ENCODE results near the gene EPHA2.
"Not testable (repeated sequence)": the region's sequence is repeated elsewhere in the genome, so short reads cannot be mapped to it uniquely, and the experiment has no call there.

The EPHA2 gene

DNA sequence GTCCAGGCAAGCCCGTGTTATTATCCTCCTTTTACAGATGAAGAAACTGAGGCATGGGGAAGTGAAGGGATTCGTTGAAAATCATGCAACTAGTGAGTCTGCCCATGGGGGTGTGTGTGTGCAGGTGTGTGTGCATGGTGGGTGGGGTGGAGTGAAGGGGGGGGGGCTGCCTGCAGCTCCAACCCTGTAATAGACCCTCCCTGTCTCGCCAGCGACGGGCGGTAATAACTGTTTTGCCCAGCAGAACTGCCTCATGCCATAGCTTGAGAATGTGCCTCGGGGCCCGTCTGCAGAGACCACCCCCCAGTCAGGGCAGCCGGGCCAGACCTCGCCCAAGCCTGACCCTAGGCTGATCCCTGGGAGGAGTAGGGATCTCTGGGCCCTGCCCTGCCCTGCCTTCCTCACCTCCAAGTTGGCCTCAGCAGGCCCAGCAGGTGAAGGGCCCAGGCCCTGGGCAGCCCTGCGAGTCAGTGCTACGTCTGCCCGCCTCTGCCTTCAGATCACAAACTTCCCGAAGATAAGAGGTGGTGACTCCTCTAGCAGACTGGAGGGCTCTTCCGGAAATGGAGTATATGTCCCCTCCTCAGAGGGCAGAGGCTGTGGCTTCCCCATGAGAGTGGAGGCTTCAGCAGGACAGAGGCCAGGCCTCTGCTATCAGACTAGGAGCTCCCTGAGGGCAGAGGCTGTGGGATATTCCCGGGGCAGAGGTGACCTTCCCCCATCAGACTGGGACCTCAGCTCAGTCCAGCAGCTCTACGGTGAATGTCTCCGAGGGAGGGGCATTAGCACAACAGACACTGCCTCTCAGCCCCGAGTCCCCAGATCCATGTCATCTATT is 15.7 kb upstream of the EPHA2 start:
- H3K9me2 ChIP-seq (replicated peaks; ENCODE audit: insufficient read depth, low read length): no peaks in the 10 kb centered on the region
- H3F3A ChIP-seq (ENCODE audit: insufficient read depth): no peaks in the 10 kb centered on the region
- no peak overlapping the region for H3K4me3 ChIP-seq (ENCODE audit: insufficient read depth, low read length, poor library complexity, severe bottlenecking)
- H4K20me1 ChIP-seq (ENCODE audit: low read depth, low read length): no peaks in the 10 kb centered on the region
- H3K9me3 ChIP-seq (ENCODE audit: insufficient read depth, low read length): no peaks in the 10 kb centered on the region
- no peak overlapping the region for H3K9ac ChIP-seq (ENCODE audit: low read length)
- H3K36me3 ChIP-seq (ENCODE audit: low read length): no peaks in the 10 kb centered on the region
- no peak overlapping the region for H3K4me2 ChIP-seq (ENCODE audit: low read depth, low read length, poor library complexity, severe bottlenecking)
- H3K27ac ChIP-seq (ENCODE audit: low read depth, low read length): no peak overlapping the region
- H2AFZ ChIP-seq (ENCODE audit: low read depth, low read length, severe bottlenecking): no peak overlapping the region
- no peaks in the 10 kb centered on the region for H3K27me3 ChIP-seq (ENCODE audit: low read length)
- no peak for TF ChIP-seq EZH2phosphoT487 (conservative IDR thresholded peaks at IDR 0.05; ENCODE audit: low read length)
- TF ChIP-seq, protein P1, sequence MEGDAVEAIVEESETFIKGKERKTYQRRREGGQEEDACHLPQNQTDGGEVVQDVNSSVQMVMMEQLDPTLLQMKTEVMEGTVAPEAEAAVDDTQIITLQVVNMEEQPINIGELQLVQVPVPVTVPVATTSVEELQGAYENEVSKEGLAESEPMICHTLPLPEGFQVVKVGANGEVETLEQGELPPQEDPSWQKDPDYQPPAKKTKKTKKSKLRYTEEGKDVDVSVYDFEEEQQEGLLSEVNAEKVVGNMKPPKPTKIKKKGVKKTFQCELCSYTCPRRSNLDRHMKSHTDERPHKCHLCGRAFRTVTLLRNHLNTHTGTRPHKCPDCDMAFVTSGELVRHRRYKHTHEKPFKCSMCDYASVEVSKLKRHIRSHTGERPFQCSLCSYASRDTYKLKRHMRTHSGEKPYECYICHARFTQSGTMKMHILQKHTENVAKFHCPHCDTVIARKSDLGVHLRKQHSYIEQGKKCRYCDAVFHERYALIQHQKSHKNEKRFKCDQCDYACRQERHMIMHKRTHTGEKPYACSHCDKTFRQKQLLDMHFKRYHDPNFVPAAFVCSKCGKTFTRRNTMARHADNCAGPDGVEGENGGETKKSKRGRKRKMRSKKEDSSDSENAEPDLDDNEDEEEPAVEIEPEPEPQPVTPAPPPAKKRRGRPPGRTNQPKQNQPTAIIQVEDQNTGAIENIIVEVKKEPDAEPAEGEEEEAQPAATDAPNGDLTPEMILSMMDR (IDR thresholded peaks at IDR 0.05; ENCODE audit: insufficient read depth, low read length, poor library complexity, severe bottlenecking): no peak
- no peaks in the 10 kb centered on the region for H3K79me2 ChIP-seq (ENCODE audit: insufficient read depth, low read length)

DNA sequence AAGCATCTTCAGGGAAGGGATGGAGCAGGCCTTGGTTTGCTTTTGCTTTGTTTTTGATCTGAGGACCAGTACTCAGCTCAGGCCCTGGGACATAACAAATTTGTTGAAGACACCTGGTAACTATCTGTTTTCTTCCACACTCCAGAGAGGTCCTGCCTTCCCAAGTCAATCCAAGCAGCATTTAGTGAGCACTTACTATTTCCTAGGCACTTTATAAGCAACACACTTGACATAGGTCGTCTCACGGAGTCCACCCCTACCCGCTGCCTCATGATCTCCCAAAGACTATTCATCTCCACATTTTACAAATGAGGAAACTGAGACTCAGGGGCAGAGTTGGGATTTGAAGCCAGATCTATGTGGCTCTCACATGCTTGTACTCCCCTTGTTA is 14.4 kb upstream of the EPHA2 start:
- no peak overlapping the region for H3K27ac ChIP-seq (ENCODE audit: low read depth, low read length)
- H3K9ac ChIP-seq (ENCODE audit: low read length): no peak overlapping the region
- no peaks in the 10 kb centered on the region for H3K79me2 ChIP-seq (ENCODE audit: insufficient read depth, low read length)
- H3K36me3 ChIP-seq (ENCODE audit: low read length): no peaks in the 10 kb centered on the region
- no peak for TF ChIP-seq EZH2phosphoT487 (conservative IDR thresholded peaks at IDR 0.05; ENCODE audit: low read length)
- TF ChIP-seq, protein P1 (IDR thresholded peaks at IDR 0.05; ENCODE audit: insufficient read depth, low read length, poor library complexity, severe bottlenecking): no peak
- no peak overlapping the region for H3K4me3 ChIP-seq (ENCODE audit: insufficient read depth, low read length, poor library complexity, severe bottlenecking)
- H3F3A ChIP-seq (ENCODE audit: insufficient read depth): no peaks in the 10 kb centered on the region
- no peak overlapping the region for H3K4me2 ChIP-seq (ENCODE audit: low read depth, low read length, poor library complexity, severe bottlenecking)
- no peaks in the 10 kb centered on the region for H3K9me3 ChIP-seq (ENCODE audit: insufficient read depth, low read length)
- no peaks in the 10 kb centered on the region for H3K9me2 ChIP-seq (replicated peaks; ENCODE audit: insufficient read depth, low read length)
- no peaks in the 10 kb centered on the region for H4K20me1 ChIP-seq (ENCODE audit: low read depth, low read length)
- no peak overlapping the region for H2AFZ ChIP-seq (ENCODE audit: low read depth, low read length, severe bottlenecking)
- H3K27me3 ChIP-seq (ENCODE audit: low read length): no peaks in the 10 kb centered on the region

DNA sequence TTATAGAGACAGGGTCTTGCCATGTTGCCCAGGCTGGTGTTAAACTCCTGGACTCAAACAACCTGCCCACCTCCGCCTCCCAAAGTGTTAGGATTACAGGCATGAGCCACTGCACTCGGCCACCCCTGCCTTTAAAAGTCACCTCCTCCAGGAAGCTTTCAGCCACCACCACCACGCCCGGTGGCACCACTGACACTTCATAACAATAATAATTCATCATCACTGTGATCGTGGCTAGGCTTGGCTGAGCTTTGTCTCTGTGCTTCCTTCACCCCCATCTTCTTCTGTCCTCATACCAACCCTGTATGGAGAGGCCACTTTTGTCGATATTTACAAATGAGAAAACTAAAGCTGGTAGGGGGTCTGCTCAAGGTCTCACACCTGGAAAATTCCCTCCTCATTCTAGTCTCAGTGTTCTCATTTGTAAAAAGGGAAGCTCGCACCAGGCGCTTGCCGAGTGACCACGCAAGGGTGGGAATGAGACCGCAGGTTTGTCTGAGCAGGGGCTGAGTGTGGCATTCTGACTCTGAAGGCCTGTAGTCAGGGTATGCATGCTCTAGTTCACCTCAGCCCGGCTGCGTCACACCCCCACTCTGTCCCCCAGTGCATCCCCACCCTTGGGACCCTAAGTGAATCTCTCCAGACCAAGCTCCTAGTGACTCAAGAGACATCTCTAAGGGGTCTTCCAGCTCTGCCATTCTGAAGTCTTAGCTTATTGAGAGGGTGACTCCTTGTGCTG is 12.9 kb upstream of the EPHA2 start:
- H3K36me3 ChIP-seq (ENCODE audit: low read length): no peaks in the 10 kb centered on the region
- H3K27me3 ChIP-seq (ENCODE audit: low read length): no peaks in the 10 kb centered on the region
- H3K79me2 ChIP-seq (ENCODE audit: insufficient read depth, low read length): no peaks in the 10 kb centered on the region
- TF ChIP-seq EZH2phosphoT487 (conservative IDR thresholded peaks at IDR 0.05; ENCODE audit: low read length): no peak
- TF ChIP-seq, protein P1 (IDR thresholded peaks at IDR 0.05; ENCODE audit: insufficient read depth, low read length, poor library complexity, severe bottlenecking): no peak
- no peak overlapping the region for H3K27ac ChIP-seq (ENCODE audit: low read depth, low read length)
- no peaks in the 10 kb centered on the region for H4K20me1 ChIP-seq (ENCODE audit: low read depth, low read length)
- H3K9ac ChIP-seq (ENCODE audit: low read length): no peak overlapping the region
- no peaks in the 10 kb centered on the region for H3F3A ChIP-seq (ENCODE audit: insufficient read depth)
- no peak overlapping the region for H3K4me2 ChIP-seq (ENCODE audit: low read depth, low read length, poor library complexity, severe bottlenecking)
- no peaks in the 10 kb centered on the region for H3K9me3 ChIP-seq (ENCODE audit: insufficient read depth, low read length)
- H3K4me3 ChIP-seq (ENCODE audit: insufficient read depth, low read length, poor library complexity, severe bottlenecking): no peak overlapping the region
- no peaks in the 10 kb centered on the region for H3K9me2 ChIP-seq (replicated peaks; ENCODE audit: insufficient read depth, low read length)
- H2AFZ ChIP-seq (ENCODE audit: low read depth, low read length, severe bottlenecking): no peak overlapping the region

DNA sequence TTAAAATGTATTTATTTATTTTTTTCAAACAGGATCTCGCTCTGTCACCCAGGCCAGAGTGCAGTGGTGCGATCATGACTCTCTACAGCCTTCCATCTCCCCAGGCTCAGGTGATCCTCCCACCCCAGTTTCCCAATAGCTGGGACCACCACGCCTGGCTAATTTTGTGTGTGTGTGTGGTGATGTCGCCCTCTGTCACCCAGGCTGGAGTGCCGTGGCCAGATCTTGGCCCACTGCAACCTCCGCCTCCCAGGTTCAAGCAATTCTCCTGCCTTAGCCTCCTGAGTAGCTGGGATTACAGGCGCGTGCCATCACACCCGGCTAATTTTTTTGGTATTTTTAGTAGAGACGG is 12.3 kb upstream of the EPHA2 start:
- not testable (repeated sequence) for H3K79me2 ChIP-seq (ENCODE audit: insufficient read depth, low read length); H3K9me2 ChIP-seq (replicated peaks; ENCODE audit: insufficient read depth, low read length); H3K9me3 ChIP-seq (ENCODE audit: insufficient read depth, low read length); H2AFZ ChIP-seq (ENCODE audit: low read depth, low read length, severe bottlenecking); H3K36me3 ChIP-seq (ENCODE audit: low read length); H3F3A ChIP-seq (ENCODE audit: insufficient read depth); H3K27me3 ChIP-seq (ENCODE audit: low read length); H4K20me1 ChIP-seq (ENCODE audit: low read depth, low read length); H3K27ac ChIP-seq (ENCODE audit: low read depth, low read length); H3K9ac ChIP-seq (ENCODE audit: low read length)
- H3K4me3 ChIP-seq (ENCODE audit: insufficient read depth, low read length, poor library complexity, severe bottlenecking): peak overlapping the region; percentile 34
- peak overlapping the region; percentile 53 for H3K4me2 ChIP-seq (ENCODE audit: low read depth, low read length, poor library complexity, severe bottlenecking)
